Gastroesophageal sphincter (tissue), 3 donors: ENCODE data around the gene CLK3.

ENCODE experiments used
- POLR2A ChIP-seq, 2 donors: fragments of 450-650 bp; IDR thresholded peaks; one replicate each; pipeline ENCODE4 v1.6.1; 2017; ENCODE audit warnings: antibody characterized with exemption in 2 of 2, mild to moderate bottlenecking in 2 of 2, moderate library complexity in 1 of 2
- POLR2AphosphoS5 ChIP-seq: sonication (generic); formaldehyde crosslinking; IDR thresholded peaks from one replicate; pipeline ENCODE4 v1.6.1; 2017; ENCODE audit warnings: antibody characterized with exemption
- TF ChIP-seq, protein P1 (sequence below), 4 experiments: fragments of 200-600 bp in 2 of 4; fragments of 450-650 bp in 2 of 4; sonication (generic) in 1 of 4; IDR thresholded peaks; one replicate each; pipeline ENCODE4 v1.5.1; 2017 to 2019; ENCODE audit warnings: antibody characterized with exemption in 4 of 4, mild to moderate bottlenecking in 2 of 4, moderate library complexity in 2 of 4

DNA sequence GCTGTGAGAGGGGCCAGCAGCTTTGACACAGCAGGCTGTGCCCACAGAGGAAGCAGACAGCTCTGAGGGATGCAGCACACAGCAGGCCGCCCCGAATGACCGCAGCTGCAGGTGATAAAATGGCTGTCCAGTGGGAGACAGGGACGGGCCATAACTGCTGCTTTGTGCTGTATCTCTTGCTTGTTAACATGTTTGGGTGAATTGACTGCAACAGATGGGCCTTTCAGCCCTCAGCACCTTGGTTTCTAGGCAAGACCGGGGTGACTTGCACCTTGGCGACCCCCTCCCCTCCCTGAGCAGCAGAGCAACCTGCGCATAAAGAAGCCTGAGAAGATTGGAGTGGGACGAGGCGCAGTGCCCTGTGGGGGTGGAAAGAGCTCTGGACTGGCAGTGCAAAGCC is 36.6 kb upstream of the CLK3 start:
- no peak for TF ChIP-seq POLR2A (IDR thresholded peaks at IDR 0.05)
- TF ChIP-seq, protein P1, sequence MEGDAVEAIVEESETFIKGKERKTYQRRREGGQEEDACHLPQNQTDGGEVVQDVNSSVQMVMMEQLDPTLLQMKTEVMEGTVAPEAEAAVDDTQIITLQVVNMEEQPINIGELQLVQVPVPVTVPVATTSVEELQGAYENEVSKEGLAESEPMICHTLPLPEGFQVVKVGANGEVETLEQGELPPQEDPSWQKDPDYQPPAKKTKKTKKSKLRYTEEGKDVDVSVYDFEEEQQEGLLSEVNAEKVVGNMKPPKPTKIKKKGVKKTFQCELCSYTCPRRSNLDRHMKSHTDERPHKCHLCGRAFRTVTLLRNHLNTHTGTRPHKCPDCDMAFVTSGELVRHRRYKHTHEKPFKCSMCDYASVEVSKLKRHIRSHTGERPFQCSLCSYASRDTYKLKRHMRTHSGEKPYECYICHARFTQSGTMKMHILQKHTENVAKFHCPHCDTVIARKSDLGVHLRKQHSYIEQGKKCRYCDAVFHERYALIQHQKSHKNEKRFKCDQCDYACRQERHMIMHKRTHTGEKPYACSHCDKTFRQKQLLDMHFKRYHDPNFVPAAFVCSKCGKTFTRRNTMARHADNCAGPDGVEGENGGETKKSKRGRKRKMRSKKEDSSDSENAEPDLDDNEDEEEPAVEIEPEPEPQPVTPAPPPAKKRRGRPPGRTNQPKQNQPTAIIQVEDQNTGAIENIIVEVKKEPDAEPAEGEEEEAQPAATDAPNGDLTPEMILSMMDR (IDR thresholded peaks at IDR 0.05), result no peak
- TF ChIP-seq POLR2AphosphoS5, result no peak
